Caki2 (cell line): Measurements from ENCODE around the gene CCL5. TPM values are rescaled to one million over a fixed set of nuclear protein-coding genes. Genes with fewer than 3 reads are reported as not detected.

Experiments used
- DNase-seq: peaks from one replicate; pipeline ENCODE4 v3.0.0-alpha.2; 2015; ENCODE audit warnings: low read depth
- in situ Hi-C: cut with HindIII; loops from 2 replicates; pipeline ENCODE4 v1.10.0; 2016; ENCODE audit warnings: low sequenced_read_pairs, low pct_unique_long_range_greater_than_20kb, mixed read lengths
- total RNA-seq: library from RNA; depleted of rRNA; stranded (reverse); fragments of >200 nt; shearing (Covaris generic); gene quantifications from 2 replicates; pipeline ENCODE4 v1.2.3, GENCODE V29; 2014; ENCODE audit warnings: low replicate concordance; rRNA removed

CCL5 gene
- total RNA-seq = 16.0 and 21.5 TPM in 2 replicates

GRCh38 chr17:35879773-35880654 is at the start of gene CCL5:
TSS of gene CCL5 (minus strand) at chr17:35880360.
- no peak for DNase-seq
- in situ Hi-C loops = no loop called here

- DNase-seq = no peak
- in situ Hi-C loops = no loop called here
Measured at GRCh38 chr17:35927714-35928113, 47.6 kb upstream of the CCL5 start.

DNA sequence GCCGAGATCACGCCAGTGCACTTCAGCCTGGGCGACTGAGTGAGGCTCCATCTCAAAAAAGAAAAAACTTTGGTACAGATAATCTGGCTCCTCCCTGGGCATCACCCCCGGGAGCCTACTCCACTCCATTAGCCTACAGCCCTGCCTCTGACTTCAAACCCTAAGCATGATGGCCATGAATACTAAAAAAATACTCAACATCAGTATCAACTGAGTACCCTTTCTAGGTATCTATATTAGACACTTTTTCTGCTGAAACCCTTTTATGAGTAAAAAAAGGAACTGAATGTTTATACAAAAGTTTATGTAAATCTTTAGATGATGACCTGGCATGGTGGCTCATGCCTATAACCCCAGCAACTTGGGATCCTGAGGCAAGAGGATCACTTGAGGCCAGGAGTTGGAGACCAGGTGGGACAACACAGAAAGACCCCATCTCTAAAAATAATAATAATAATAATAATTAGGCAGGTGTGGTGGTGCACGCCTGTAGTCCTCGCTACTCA is 43.5 kb upstream of the CCL5 start:
- DNase-seq = no peak
- in situ Hi-C loops = no loop called here

DNA sequence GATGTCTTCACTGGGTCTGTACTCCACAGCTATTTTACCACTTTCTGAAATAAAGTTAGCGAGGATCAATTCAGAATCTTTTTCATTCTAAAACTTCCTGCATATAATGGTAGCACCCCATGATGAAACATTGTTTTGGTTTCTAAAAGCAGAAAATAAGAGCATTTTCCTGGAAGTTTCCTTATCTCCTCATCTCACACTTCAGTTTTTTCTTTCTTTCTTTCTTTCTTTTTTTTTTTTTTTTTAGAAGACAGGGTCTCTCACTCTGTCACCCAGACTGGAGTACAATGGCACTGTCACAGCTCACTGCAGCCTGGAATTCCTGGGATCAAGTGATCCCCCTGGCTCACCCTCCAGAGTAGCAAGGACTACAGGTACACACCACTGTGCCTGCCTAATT is 40.1 kb upstream of the CCL5 start:
- in situ Hi-C loops = no loop called here
- no peak for DNase-seq

DNA sequence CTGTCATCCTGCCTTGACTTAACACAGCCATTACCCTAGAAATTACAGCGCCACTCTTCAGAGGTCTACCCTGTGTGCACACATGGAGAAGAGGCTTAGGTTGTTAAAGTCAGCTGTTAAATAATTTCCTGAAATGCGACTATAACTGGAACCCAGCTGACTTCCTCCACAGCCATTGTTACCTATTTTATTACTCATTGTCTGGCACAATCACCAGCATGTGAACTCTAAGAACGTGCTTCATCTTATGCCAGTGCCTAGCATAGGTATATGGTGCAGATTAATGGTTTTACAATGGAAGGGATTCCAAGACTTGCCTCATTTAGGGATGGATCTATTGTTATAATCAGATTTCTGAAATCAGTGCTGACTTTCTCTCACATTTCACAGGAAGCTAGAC is 38.5 kb upstream of the CCL5 start:
- in situ Hi-C loops = no loop called here
- DNase-seq = no peak

GRCh38 chr17:35917519-35918213 is 37.5 kb upstream of the CCL5 start:
- DNase-seq = no peak
- in situ Hi-C loops = no loop called here

GRCh38 chr17:35915153-35915964 is 35.2 kb upstream of the CCL5 start:
- in situ Hi-C loops = no loop called here
- DNase-seq = no peak

GRCh38 chr17:35914354-35914753 is 34.2 kb upstream of the CCL5 start:
- in situ Hi-C loops = no loop called here
- no peak for DNase-seq

DNA sequence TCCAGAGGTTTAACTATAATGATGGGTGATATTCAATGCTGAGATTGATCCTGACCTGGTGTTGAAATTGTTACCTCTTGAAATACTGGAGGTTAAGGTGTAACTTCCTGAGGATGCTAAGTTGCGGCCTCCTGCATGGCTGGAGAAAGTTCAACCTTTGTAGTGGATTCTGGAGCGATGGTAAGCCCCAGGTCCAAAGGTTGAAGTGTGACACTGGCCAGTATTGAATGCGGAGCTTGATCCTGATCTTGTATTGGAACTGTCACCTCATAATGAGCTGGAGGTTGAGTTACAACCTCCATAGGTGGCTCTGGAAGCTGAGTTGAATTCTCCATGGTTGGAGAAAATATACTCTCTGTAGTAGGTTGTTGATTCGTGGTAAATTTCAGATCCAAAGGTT is 33.4 kb upstream of the CCL5 start:
- in situ Hi-C loops = no loop called here

GRCh38 chr17:35912942-35913341 is 32.8 kb upstream of the CCL5 start:
- in situ Hi-C loops = no loop called here

More for the DNA sequence above, 33.4 kb upstream of the CCL5 start:
- DNase-seq = no peak

GRCh38 chr17:35912339-35912912 is 32.3 kb upstream of the CCL5 start:
- DNase-seq = no peak
- in situ Hi-C loops = no loop called here

More at GRCh38 chr17:35912942-35913341, 32.8 kb upstream of the CCL5 start:
- no peak for DNase-seq

DNA sequence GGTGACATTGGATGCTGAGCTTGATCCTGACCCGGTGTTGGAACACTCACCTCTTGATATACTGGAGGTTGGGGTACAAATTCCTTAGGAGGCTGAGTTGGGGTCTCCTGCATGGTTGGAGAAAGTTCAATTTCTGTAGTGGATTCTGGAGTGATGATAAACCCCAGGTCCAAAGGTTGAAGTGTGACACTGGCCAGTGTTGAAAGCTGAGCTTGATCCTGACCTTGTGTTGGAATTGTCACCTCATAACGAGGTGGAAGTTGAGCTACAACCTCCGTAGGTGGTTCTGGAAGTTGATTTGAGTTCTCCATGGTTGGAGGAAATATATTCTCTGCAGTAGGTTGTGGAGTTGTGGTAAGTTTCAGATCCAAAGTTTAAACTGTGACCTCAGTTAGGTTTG is 29.2 kb upstream of the CCL5 start:
- in situ Hi-C loops = no loop called here
- DNase-seq = no peak

GRCh38 chr17:35907691-35908090 is 27.5 kb upstream of the CCL5 start:
- DNase-seq = no peak
- in situ Hi-C loops = no loop called here

- DNase-seq = no peak
- in situ Hi-C loops = no loop called here
Measured at GRCh38 chr17:35906926-35907637, 26.9 kb upstream of the CCL5 start.

GRCh38 chr17:35906191-35906925 is 26.2 kb upstream of the CCL5 start:
- in situ Hi-C loops = no loop called here
- DNase-seq = peak; percentile 76

GRCh38 chr17:35903451-35903850 is 23.3 kb upstream of the CCL5 start:
- in situ Hi-C loops = no loop called here
- no peak for DNase-seq

DNA sequence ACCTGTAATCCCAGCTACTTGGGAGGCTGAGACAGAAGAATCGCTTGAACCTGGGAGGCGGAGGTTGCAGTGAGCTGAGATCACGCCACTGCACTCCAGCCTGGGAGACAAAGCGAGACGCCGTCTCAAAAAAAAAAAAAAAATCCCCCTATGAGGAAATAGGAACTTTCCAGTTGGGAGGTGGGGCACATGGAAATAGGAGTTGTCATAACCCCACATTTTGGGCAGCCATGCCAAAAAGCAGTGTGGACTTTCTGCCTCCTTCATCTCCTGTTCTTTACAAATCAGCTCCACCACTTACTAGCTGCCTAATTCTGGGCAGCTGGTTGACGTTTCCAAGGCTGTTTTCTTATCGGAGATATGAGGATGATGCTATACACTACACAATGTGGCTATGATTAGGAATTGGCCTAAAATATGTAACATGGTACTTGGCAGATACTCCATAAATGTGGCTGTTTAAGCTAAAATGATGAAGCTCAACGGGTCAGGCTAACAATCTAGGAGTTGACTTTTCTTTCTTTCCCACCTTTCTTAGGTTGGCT is 21.5 kb upstream of the CCL5 start:
- in situ Hi-C loops = no loop called here
- no peak for DNase-seq
